T-helper 1 cell treated with Interleukin-12 subunit alpha and Interleukin-12 subunit beta and Interleukin-4 antibody, amounts not matched to agents 30 μg/mL and 1 μg/mL, for 36 hours (primary cell): ENCODE results near the gene FAM169A.
"Not testable (repeated sequence)": the region's sequence is repeated elsewhere in the genome, so short reads cannot be mapped to it uniquely, and the experiment has no call there.

Source experiments
- H3K27ac Mint-ChIP-seq: one replicate; pipeline ENCODE4 v1.8.0; 2021; ENCODE audit warnings: mild to moderate bottlenecking, mixed read lengths
- H3K27me3 Mint-ChIP-seq: one replicate; pipeline ENCODE4 v1.8.0; 2021; ENCODE audit warnings: low read depth, mixed read lengths
- H3K36me3 Mint-ChIP-seq: one replicate; pipeline ENCODE4 v1.8.0; 2021; ENCODE audit warnings: low read depth, mixed read lengths
- H3K4me1 Mint-ChIP-seq: one replicate; pipeline ENCODE4 v1.8.0; 2021; ENCODE audit warnings: low read depth, mixed read lengths
- H3K4me3 Mint-ChIP-seq: one replicate; pipeline ENCODE4 v1.8.0; 2021; ENCODE audit warnings: mild to moderate bottlenecking, moderate library complexity, mixed read lengths
- H3K9me3 Mint-ChIP-seq: one replicate; pipeline ENCODE4 v1.8.0; 2021; ENCODE audit warnings: mixed read lengths

The FAM169A gene

DNA sequence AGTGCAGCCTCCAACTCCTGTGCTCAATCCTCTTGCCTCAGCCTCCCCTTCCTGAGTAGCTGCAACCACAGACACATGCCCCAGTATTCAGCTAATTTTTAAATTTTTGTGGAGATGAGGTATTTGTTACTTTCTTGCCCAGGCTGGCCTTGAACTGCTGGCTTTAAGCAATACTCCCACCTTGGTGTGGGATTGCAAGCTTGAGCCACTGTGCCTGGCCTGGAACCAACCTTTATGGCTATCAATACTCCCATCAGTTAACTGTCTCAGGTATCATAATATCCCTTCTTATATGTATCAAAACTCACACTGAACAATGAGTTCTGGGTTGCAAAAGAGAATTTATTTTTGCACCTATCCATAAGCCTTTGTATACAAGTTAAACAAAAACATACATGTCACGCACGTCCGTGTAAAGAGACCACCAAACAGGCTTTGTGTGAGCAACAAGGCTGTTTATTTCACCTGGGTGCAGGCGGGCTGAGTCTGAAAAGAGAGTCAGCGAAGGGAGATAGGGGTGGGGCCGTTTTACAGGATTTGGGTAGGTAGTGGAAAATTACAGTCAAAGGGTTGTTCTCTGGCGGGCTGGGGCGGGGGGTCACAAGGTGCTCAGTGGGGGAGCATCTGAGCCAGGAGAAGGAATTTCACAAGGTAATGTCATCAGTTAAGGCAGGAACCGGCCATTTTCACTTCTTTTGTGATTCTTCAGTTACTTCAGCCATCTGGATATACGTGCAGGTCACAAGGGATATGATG lies 16.4 kb upstream of the FAM169A start:
- H3K4me1 Mint-ChIP-seq, H3K4me3 Mint-ChIP-seq, H3K27ac Mint-ChIP-seq, H3K36me3 Mint-ChIP-seq, H3K9me3 Mint-ChIP-seq, H3K27me3 Mint-ChIP-seq: not testable (repeated sequence)

DNA sequence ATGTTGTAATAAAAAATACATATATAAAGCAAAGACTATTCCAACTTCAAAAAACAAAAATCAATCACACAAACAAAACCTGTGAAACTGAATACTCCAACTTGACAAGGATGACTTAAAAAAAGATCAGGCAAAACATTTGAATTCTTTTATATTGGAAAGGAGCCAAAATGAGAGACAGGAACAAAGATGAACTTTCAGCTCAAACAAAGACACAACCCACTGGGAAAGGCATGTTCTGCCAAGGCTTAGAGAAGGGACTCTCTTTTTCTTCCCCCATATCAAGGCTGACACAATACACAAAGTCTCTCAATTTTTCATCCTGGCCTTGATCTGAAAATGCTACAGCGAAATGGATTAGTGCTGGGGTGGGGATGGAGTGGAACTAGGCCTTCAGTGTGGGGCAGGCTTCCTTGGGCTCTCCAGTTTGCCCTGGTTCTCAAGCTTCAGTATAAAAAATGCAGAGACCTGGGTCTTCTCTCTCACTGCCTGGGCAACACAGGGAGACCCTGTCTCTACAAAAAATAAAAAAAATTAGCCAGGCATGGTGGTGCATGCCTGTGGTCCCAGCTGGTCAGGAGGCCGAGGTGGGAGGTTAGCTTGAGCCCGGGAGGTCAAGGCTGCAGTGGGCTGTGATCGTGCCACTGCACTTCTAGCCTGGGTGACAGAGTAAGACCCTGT lies 11.6 kb upstream of the FAM169A start:
- no peak overlapping the region for H3K27ac Mint-ChIP-seq
- no peaks in the 10 kb centered on the region for H3K4me1 Mint-ChIP-seq
- no peaks in the 10 kb centered on the region for H3K9me3 Mint-ChIP-seq
- no peaks in the 10 kb centered on the region for H3K36me3 Mint-ChIP-seq
- H3K4me3 Mint-ChIP-seq, result no peak overlapping the region
- no peaks in the 10 kb centered on the region for H3K27me3 Mint-ChIP-seq

DNA sequence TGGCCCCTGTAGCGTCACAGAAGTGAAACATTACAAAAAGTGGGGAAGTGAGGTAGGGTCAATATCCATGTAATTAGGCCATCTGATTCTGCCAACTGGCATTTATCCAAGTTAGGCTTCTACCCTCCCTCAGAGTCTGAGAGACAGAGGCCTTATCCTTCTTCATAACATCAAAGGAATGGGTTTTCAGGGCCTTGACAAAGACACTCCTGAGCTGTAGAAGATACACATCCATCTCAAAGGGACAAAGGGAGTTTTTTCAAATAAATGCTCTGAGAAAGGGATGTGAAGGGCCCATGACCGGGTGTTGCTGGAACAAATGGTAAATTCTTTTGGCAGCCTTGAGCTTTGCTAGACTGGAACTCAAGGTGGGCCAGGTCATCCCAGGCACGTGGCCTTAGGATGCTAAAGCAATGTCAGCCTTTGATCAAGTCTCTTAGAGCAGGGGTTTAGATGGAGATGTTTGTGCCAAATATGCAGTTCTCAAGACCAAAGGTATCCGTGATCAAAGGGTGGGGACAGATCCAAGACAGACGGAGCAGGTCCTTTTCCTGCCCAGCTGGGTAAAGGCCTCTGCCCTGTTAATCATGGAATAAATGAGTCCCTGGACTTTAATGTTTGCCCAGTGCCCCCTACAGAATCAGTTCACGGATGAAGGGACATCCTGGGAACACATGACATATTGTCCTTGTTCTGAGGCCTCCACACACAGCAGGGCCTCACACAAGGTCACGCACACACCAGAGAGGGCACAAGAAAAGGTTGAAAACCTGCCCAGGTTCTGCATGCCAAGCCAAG lies 10.0 kb upstream of the FAM169A start:
- H3K9me3 Mint-ChIP-seq, result no peaks in the 10 kb centered on the region
- H3K27ac Mint-ChIP-seq, result no peak overlapping the region
- H3K4me1 Mint-ChIP-seq, result no peaks in the 10 kb centered on the region
- H3K36me3 Mint-ChIP-seq, result no peaks in the 10 kb centered on the region
- no peak overlapping the region for H3K4me3 Mint-ChIP-seq
- no peaks in the 10 kb centered on the region for H3K27me3 Mint-ChIP-seq

GRCh38 chr5:74873525-74874249 lies 7.5 kb upstream of the FAM169A start:
- H3K9me3 Mint-ChIP-seq, result no peaks in the 10 kb centered on the region
- H3K27ac Mint-ChIP-seq, result no peak overlapping the region
- H3K36me3 Mint-ChIP-seq, result no peaks in the 10 kb centered on the region
- H3K4me3 Mint-ChIP-seq, result no peak overlapping the region
- peaks cover 10% of the 10 kb centered on the region for H3K27me3 Mint-ChIP-seq
- no peaks in the 10 kb centered on the region for H3K4me1 Mint-ChIP-seq

- H3K27me3 Mint-ChIP-seq, result peaks cover 25% of the 10 kb centered on the region
- no peak overlapping the region for H3K27ac Mint-ChIP-seq
- H3K9me3 Mint-ChIP-seq, result no peaks in the 10 kb centered on the region
- H3K4me1 Mint-ChIP-seq, result peaks cover 1% of the 10 kb centered on the region
- no peak overlapping the region for H3K4me3 Mint-ChIP-seq
- H3K36me3 Mint-ChIP-seq, result no peaks in the 10 kb centered on the region
Measured at GRCh38 chr5:74870299-74871067, 4.3 kb upstream of the FAM169A start.

GRCh38 chr5:74869414-74869813 lies 3.2 kb upstream of the FAM169A start:
- H3K9me3 Mint-ChIP-seq, H3K4me3 Mint-ChIP-seq, H3K27ac Mint-ChIP-seq, H3K4me1 Mint-ChIP-seq, H3K36me3 Mint-ChIP-seq: not testable (repeated sequence)
- H3K27me3 Mint-ChIP-seq, result peaks cover 36% of the 10 kb centered on the region

GRCh38 chr5:74866596-74867162 lies 492 bp upstream of the FAM169A start:
- Mint-ChIP-seq H3K4me1 (peaks cover 10% of the 10 kb centered on the region), H3K9me3 (no peaks in the 10 kb centered on the region), H3K27me3 (peaks cover 37% of the 10 kb centered on the region), H3K27ac (peak overlapping the region; percentile 65), H3K4me3 (peak overlapping the region; percentile 81), H3K36me3 (no peaks in the 10 kb centered on the region)

- H3K36me3 Mint-ChIP-seq, result no peaks in the 10 kb centered on the region
- no peaks in the 10 kb centered on the region for H3K9me3 Mint-ChIP-seq
- peaks cover 10% of the 10 kb centered on the region for H3K4me1 Mint-ChIP-seq
- peaks cover 35% of the 10 kb centered on the region for H3K27me3 Mint-ChIP-seq
- peak overlapping the region; percentile 84 for H3K27ac Mint-ChIP-seq
- peak overlapping the region; percentile 90 for H3K4me3 Mint-ChIP-seq
Measured at GRCh38 chr5:74865256-74865803, 857 bp downstream of the FAM169A start.

- Mint-ChIP-seq H3K4me3 (peak overlapping the region; percentile 90), H3K27ac (no peak overlapping the region), H3K36me3 (no peaks in the 10 kb centered on the region), H3K27me3 (peaks cover 31% of the 10 kb centered on the region), H3K9me3 (no peaks in the 10 kb centered on the region), H3K4me1 (peaks cover 10% of the 10 kb centered on the region)
Measured at GRCh38 chr5:74864823-74865222, 1.4 kb downstream of the FAM169A start.

DNA sequence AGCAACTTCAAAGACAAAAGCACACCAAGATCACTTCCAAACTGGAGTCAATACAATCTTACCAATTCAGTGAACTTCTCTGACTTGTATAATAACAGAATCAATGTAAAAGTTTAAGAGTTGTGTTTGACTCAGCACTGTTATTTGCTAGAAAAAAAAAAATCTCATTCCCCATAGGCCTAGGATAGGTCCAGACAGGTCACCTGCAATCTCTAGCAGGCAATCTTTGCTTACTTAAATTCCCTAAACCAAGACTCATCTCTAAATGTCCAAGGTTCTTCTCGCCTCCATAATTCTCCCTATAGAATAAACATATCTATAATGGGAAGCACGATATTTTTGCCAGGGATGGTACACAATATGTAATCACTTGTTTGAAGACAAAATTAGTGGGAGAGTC lies 2.5 kb downstream of the FAM169A start:
- H3K9me3 Mint-ChIP-seq, result no peaks in the 10 kb centered on the region
- no peak overlapping the region for H3K27ac Mint-ChIP-seq
- H3K4me3 Mint-ChIP-seq, result no peak overlapping the region
- no peaks in the 10 kb centered on the region for H3K36me3 Mint-ChIP-seq
- H3K27me3 Mint-ChIP-seq, result peaks cover 27% of the 10 kb centered on the region
- H3K4me1 Mint-ChIP-seq, result peaks cover 10% of the 10 kb centered on the region

- Mint-ChIP-seq H3K27ac (no peak overlapping the region), H3K9me3 (no peaks in the 10 kb centered on the region), H3K27me3 (peaks cover 21% of the 10 kb centered on the region), H3K4me3 (no peak overlapping the region), H3K36me3 (no peaks in the 10 kb centered on the region), H3K4me1 (peaks cover 10% of the 10 kb centered on the region)
Measured at GRCh38 chr5:74862221-74862620, 4.0 kb downstream of the FAM169A start.

- H3K4me1 Mint-ChIP-seq, H3K9me3 Mint-ChIP-seq, H3K27ac Mint-ChIP-seq, H3K4me3 Mint-ChIP-seq, H3K27me3 Mint-ChIP-seq: not testable (repeated sequence)
- H3K36me3 Mint-ChIP-seq, result peaks cover 11% of the 10 kb centered on the region
Measured at GRCh38 chr5:74856975-74857374, 9.2 kb downstream of the FAM169A start.

GRCh38 chr5:74853256-74853655 lies 12.9 kb downstream of the FAM169A start:
- Mint-ChIP-seq H3K4me3 (no peak overlapping the region), H3K27me3 (no peaks in the 10 kb centered on the region), H3K4me1 (peaks cover 13% of the 10 kb centered on the region), H3K36me3 (peaks cover 14% of the 10 kb centered on the region), H3K9me3 (peaks cover 10% of the 10 kb centered on the region), H3K27ac (no peak overlapping the region)
